NK-92 (cell line): ENCODE data around the gene LY6G5C.

Experiments used
- DNase-seq: peaks from one replicate; lab custom pipeline; 2025; ENCODE audit not compliant: unreplicated experiment; lab: John Stamatoyannopoulos, UW

LY6G5C gene

GRCh38 chr6:31691564-31692108 is 10.8 kb upstream of the LY6G5C start:
- no peak for DNase-seq

GRCh38 chr6:31691078-31691463 is 10.2 kb upstream of the LY6G5C start:
- no peak for DNase-seq

DNA sequence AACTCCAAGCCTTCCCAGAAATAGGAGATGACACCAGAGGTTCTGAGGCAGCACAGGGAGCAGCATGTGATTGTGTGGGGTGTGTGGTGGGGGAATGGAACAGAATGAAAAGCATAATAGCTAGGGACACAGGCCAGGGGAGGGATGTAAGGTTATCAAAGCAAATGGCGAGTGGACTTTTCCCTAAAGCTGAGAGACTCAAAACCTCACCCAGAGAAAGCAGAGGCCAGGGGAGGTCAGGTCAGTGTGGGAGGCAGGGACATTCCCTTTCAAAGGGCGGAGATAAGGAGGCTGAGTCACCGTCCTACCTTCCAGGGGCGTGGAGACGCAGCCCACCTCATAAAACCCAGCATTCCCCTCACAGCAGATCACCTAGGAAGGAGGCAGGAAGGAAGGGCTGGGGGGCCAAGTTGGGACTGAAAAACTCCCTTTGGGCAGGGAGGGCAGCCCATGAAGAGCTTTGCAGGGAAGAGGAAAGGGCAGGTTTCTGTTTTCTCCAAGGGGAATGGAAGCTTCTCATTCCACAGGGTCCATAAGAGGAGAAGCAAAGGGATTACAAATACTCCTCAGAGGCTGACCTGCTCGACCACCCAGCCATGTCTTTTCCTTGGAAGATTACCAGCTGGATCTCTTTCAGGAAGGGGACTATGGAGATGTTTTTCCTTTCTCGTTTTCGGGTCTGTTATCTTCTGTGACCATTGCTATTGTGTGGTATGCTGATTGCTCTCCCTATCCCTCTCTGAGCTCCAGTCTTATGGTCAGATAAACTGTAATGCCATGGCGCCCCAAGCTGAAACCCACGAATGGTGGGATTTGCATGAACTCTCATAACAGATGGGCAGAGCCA is 9.6 kb upstream of the LY6G5C start:
- no peak for DNase-seq

DNA sequence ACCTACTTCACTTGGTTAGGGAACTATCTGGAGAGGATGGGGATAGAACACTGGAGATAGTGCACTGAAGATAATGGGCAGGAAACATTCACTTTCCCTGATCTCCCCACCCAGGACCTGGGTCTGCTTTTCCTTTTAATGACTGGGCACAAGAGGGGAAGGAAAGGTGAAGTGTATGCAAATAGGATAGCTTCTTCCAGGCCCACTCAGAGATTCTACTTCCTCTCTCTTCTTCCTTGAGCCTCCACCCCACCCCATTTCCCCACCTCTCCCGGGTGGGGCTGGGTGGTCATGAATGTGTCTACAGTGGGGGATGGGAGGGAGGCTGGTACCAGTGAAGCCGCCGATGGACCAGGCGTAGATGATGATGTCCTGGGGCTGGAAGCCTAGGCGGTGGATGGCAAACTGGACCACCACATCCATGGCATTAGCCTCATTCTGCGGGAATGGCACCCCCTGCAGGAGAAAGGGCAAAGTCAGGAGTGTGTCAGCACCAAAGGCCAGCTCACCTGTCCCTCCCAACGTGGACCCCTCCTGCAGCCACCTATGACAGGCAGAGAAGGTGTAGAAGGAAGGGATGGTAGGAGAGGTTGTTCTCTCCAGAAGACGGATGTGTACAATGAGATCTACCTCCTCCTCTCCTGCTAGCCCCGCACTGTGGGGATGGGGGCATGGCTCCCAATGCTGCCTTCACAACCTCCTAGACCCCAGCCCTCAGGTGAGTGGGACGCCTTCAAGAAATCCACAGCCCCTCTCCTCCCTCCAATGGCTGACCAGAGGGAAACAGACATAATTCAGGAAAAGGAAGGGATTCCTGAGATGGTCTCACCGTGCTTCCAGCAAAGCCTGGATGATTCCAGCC is 8.6 kb upstream of the LY6G5C start:
- no peak for DNase-seq

DNA sequence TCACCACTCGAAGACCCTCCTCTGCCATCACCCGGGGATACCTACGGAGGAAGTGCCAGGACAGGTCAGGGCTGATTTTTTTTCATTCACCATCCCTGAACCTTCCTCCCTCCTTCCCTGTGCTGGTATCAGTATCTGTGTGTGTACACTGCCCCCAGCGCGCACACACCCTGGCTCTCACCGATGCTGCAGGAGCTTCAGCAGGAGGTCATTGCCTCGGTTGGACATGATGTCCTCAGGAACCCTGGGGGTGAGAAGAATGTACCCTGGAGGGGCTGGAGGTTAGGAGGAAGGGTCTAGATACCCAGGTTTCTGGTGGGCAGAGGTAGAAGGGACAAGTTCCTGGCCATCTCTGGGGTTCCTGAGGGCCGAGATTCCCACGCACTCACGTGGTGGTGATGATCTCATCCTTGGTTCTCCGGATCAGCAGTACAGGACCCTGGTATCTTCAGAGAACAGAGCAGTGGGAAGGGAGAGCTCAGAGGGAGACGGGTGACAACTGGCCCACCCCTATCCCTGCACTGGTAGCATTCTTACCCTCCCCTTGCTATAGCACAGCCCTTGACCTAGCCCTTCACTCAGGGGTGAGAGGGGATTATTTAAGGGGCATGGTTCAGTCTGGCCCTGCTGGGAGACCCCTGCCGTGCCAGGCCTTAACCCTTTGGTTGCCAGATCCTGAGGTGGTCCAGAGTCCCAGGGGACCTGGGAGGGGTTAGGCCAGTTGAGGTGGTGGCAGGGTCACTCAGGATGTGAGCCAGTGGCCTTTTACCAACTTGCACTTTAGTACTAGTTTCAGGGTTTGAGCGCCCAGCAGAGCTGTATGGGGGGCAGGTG is 7.2 kb upstream of the LY6G5C start:
- no peak for DNase-seq

GRCh38 chr6:31687321-31687720 is 6.5 kb upstream of the LY6G5C start:
- no peak for DNase-seq

GRCh38 chr6:31686483-31686882 is 5.6 kb upstream of the LY6G5C start:
- DNase-seq: no peak

DNA sequence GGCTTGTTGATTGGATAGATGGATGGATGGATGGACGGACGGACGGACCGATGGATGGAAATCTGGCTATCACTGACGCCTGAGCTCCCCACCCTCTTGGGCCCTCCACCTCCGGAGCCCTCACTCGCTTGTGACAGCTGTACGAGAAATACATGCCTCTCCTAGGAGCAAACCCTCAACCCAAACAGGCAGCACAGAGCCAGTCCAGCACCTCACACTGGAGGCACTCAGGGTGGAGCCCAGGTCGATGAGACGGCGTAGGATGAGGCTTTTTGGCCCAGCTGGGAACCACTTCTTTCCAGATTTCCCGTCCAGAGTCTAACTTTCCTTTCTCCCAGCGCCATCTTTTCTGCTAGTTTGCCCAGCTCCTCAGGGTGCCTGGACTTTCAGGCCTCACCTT is 2.7 kb upstream of the LY6G5C start:
- no peak for DNase-seq

DNA sequence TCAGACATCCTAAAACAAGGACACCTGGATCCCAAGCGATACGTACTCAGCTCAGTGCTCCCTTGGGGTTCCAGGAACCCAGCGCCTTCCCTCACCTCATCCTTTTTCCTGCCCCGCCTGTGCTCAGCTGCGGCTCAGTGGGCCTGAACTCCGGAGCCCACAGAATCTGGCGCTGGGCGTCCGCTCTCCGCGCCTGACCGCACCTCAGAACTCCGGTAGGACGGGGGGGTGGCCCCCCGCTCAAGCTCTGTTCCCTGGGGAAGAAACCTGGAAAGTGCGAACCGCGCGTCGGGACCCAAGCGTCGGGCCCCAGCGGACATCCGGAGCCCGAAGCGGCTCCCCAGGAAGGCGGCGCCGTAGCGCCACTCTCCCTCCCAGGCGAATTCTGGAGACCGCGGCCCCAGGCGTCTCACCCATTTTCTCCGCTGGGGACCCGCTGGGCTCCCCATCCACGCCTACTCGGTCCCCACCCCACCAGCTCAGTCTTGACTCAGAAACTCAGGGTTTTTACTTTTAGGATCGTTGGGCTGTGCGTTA is 336 bp upstream of the LY6G5C start:
- DNase-seq: no peak

DNA sequence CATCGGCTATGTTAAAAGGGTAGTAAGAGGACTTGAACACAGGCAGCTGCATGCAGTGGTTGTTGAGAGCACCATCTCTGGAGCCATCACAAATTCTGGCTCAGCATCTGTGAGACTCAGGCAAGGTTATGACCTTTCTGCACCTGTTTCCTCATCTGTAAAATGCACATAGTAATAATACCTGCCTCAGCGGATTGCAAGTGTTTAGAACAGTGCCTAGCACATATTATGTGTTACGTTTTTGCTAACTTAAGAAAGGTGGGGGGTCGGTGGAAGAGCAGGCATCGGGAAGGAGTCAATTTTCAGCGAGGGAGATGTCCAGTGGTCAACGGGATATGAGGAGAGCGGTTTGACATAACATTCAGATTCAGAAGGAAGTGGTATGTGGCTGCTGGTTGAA is 2.9 kb downstream of the LY6G5C start:
- DNase-seq: no peak

DNA sequence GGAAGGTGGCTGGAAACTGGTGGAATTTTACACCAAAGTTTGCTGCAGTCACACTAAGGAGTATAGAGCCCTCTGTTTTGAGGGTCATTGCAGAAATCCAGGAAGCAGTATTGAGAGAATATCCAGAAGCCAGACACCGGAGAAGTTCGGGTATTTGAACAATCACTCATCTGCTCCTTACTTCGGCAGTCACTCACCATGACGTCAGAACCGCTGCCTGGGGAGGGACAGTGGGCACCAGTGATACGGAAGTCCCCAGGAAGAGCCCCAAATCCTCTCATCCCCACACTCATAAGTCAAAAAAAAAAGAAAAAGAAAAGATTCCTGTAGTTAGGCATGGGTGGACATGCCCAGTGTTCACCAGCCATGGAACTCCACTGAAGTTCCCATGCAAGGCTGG is 4.0 kb downstream of the LY6G5C start:
- no peak for DNase-seq

- no peak for DNase-seq
Observed at GRCh38 chr6:31676322-31676903, 4.5 kb downstream of the LY6G5C start.

GRCh38 chr6:31669676-31670075 is 11.2 kb downstream of the LY6G5C start, which contains the start of gene LY6G5B:
LY6G5B (plus strand) TSS chr6:31669976; CDS start chr6:31670951, 975 bp downstream.
- DNase-seq: no peak

- DNase-seq: no peak
Observed at GRCh38 chr6:31666337-31666965, 14.4 kb downstream of the LY6G5C start.

DNA sequence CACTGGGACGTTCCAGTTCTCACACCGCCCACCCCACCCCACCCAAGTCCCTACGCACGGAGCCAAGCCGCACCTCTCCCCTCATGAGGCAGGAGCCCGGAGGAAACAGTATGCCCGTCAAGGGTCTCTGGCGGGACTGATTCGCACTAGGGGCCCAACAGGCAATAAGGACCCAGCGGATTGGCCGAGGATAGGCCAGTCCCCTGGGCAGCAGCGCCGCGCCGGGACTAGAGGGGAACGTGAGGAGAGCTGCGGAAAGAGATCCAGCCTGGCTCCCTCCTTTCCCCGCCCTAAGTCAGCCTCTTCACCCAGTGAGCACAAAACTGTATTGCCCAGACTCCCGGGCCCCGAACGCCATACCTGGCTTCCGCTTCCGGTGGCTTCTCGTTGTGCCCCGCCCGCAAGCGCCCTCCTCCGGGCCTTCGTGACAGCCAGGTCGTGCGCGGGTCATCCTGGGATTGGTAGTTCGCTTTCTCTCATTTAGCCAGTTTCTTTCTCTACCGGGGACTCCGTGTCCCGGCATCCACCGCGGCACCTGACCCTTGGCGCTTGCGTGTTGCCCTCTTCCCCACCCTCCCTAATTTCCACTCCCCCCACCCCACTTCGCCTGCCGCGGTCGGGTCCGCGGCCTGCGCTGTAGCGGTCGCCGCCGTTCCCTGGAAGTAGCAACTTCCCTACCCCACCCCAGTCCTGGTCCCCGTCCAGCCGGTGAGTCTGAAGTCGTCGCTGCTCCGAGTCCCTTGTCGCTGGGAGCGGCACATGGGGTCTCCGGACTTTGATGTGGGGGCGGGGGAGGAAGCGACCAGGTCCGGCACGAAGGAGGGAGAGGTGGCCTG is 15.1 kb downstream of the LY6G5C start, which contains the start of gene CSNK2B:
Gene CSNK2B, plus strand, starts transcription at position 580 of the 836 bp plus-strand sequence. CDS start 752 bp downstream, outside the sequence.
- peak; percentile 90 for DNase-seq

DNA sequence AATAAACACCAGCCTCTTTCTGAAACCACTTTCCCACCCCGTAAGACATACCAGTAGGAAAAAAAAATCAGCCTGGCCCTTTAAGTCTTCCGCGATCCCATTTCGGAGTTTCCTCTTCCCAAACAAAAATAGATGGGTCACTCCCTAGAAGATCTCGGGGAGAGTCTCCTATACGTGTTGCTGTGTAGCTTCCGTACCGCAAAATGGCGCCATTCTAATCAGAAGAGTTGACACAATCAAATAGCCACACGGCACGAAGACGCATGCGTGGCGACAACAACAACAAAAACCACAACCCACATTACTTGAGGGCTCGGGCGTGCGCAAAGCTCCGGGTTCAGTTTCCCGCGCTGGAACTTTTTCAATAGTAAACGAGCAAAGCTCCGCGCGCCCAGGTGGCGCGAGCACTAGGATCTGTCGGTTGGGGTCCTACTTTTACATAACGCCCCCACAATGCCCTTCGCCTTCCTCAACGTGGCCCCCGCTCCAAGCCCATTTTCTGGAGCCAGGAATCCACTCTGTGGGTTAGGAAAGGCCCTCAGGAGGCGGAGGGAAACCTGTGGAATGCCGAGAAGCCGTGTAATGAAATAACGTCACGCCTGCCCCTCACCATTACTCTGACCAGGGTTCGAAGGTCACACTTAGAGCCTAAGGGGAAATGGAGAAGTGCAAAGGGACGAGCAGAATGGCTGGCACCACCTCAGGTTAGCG is 15.9 kb downstream of the LY6G5C start, which contains the start of gene GPANK1:
Gene GPANK1, minus strand, starts transcription at position 208 of the 711 bp plus-strand sequence. CDS start 519 bp downstream, outside the sequence.
- peak; percentile 67 for DNase-seq

DNA sequence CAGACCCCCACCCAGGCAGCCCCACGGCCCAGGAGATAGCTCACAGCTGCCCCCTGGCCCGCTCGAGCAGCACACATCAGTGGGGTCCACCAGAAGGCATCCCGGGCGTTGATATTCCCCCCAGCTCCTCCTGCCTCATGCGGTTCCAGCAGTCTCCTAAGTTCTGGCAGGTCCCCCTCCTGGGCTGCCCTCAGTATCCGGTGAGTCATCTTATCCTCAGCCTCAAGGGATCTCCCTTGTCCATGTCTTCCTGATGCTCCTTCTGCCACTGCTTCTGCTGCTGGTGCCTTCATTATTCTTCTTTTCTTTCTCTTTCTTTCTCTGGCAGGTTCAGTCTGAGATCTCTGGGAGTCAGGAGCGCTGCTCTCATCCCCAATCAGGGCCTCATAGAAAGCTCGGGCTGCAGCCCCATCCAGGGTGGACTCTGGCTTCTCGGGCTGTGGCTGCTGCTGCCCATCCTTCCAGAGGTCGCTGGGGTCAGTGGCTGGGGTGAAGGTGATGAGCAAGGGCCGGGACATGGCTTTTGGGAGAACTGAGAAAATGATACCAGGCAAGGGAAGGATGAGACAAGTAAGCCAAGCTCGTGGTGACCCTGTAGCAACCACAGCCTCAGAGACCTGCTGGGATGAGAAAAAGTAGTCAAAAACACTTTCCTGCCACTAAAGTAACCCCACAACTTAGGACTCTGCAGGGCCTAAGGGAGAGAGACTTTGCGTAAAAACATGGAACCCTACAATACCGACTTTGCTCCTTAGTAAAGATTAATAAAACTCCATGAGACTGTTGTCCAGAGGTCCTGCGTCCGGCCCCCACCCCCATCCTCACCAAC is 16.7 kb downstream of the LY6G5C start:
- DNase-seq: no peak
